ENCODE data around the gene TRPV3. TPM values are rescaled to one million over a fixed set of nuclear protein-coding genes. Genes with fewer than 3 reads are reported as not detected.

TRPV3 gene
- total RNA-seq, 1 donor from 2014 or later: 0.08 TPM

GRCh38 chr17:3547628-3548027, 10.0 kb downstream of the TRPV3 start:
- TF ChIP-seq CTCF (IDR thresholded peaks at IDR 0.05): no peak
- no peak for DNase-seq (ENCODE audit: extremely low spot score, unreplicated experiment)
- Mint-ChIP-seq H3K27ac (ENCODE audit: unreplicated experiment) (no peak overlapping the region), H3K9me3 (ENCODE audit: unreplicated experiment) (peaks cover 8% of the 10 kb centered on the region), H3K27me3 (ENCODE audit: unreplicated experiment) (peaks cover 6% of the 10 kb centered on the region), H3K4me3 (ENCODE audit: unreplicated experiment) (no peak overlapping the region), H3K36me3 (ENCODE audit: unreplicated experiment) (no peaks in the 10 kb centered on the region), H3K4me1 (ENCODE audit: unreplicated experiment) (no peaks in the 10 kb centered on the region)

- DNase-seq (ENCODE audit: extremely low spot score, unreplicated experiment): no peak
- Mint-ChIP-seq H3K27ac (ENCODE audit: unreplicated experiment) (no peak overlapping the region), H3K4me3 (ENCODE audit: unreplicated experiment) (no peak overlapping the region), H3K4me1 (ENCODE audit: unreplicated experiment) (no peaks in the 10 kb centered on the region), H3K9me3 (ENCODE audit: unreplicated experiment) (peaks cover 8% of the 10 kb centered on the region), H3K36me3 (ENCODE audit: unreplicated experiment) (no peaks in the 10 kb centered on the region), H3K27me3 (ENCODE audit: unreplicated experiment) (peaks cover 6% of the 10 kb centered on the region)
- TF ChIP-seq CTCF (IDR thresholded peaks at IDR 0.05): no peak
These were observed 10.6 kb downstream of the TRPV3 start for GRCh38 chr17:3546997-3547396.

- no peak for DNase-seq (ENCODE audit: extremely low spot score, unreplicated experiment)
- H3K27me3 Mint-ChIP-seq (ENCODE audit: unreplicated experiment): peaks cover 6% of the 10 kb centered on the region
- H3K4me1 Mint-ChIP-seq (ENCODE audit: unreplicated experiment): no peaks in the 10 kb centered on the region
- no peak overlapping the region for H3K27ac Mint-ChIP-seq (ENCODE audit: unreplicated experiment)
- TF ChIP-seq CTCF (IDR thresholded peaks at IDR 0.05): no peak
- H3K4me3 Mint-ChIP-seq (ENCODE audit: unreplicated experiment): no peak overlapping the region
- H3K9me3 Mint-ChIP-seq (ENCODE audit: unreplicated experiment): peaks cover 8% of the 10 kb centered on the region
- H3K36me3 Mint-ChIP-seq (ENCODE audit: unreplicated experiment): no peaks in the 10 kb centered on the region
These were observed 11.1 kb downstream of the TRPV3 start for GRCh38 chr17:3546521-3546920.

- no peaks in the 10 kb centered on the region for H3K36me3 Mint-ChIP-seq (ENCODE audit: unreplicated experiment)
- no peaks in the 10 kb centered on the region for H3K4me1 Mint-ChIP-seq (ENCODE audit: unreplicated experiment)
- no peak for TF ChIP-seq CTCF (IDR thresholded peaks at IDR 0.05)
- DNase-seq (ENCODE audit: extremely low spot score, unreplicated experiment): no peak
- H3K4me3 Mint-ChIP-seq (ENCODE audit: unreplicated experiment): no peak overlapping the region
- no peak overlapping the region for H3K27ac Mint-ChIP-seq (ENCODE audit: unreplicated experiment)
- peaks cover 4% of the 10 kb centered on the region for H3K9me3 Mint-ChIP-seq (ENCODE audit: unreplicated experiment)
- H3K27me3 Mint-ChIP-seq (ENCODE audit: unreplicated experiment): peaks cover 7% of the 10 kb centered on the region
These were observed 12.5 kb downstream of the TRPV3 start for GRCh38 chr17:3545151-3545550.

GRCh38 chr17:3544365-3544764, 13.2 kb downstream of the TRPV3 start:
- no peak for TF ChIP-seq CTCF (IDR thresholded peaks at IDR 0.05)
- no peak for DNase-seq (ENCODE audit: extremely low spot score, unreplicated experiment)
- no peak overlapping the region for H3K4me3 Mint-ChIP-seq (ENCODE audit: unreplicated experiment)
- peaks cover 9% of the 10 kb centered on the region for H3K27me3 Mint-ChIP-seq (ENCODE audit: unreplicated experiment)
- H3K36me3 Mint-ChIP-seq (ENCODE audit: unreplicated experiment): no peaks in the 10 kb centered on the region
- no peaks in the 10 kb centered on the region for H3K9me3 Mint-ChIP-seq (ENCODE audit: unreplicated experiment)
- no peaks in the 10 kb centered on the region for H3K4me1 Mint-ChIP-seq (ENCODE audit: unreplicated experiment)
- H3K27ac Mint-ChIP-seq (ENCODE audit: unreplicated experiment): no peak overlapping the region

Measured in osteocyte (in vitro differentiated cells).